HUES64 (cell line): ENCODE measurements around the gene NFILZ.

Experiments used
- H3K27ac ChIP-seq: 2 replicates; pipeline ENCODE4 v1.7.0; 2013; ENCODE audit warnings: low read depth, low read length, inconsistent platforms
- H3K27me3 ChIP-seq: 2 replicates; pipeline ENCODE4 v1.6.1; 2013; ENCODE audit warnings: mild to moderate bottlenecking, low read length; ENCODE audit not compliant: insufficient read depth
- H3K36me3 ChIP-seq: 2 replicates; pipeline ENCODE4 v1.6.1; 2013; ENCODE audit warnings: mild to moderate bottlenecking, low read length; ENCODE audit not compliant: insufficient read depth
- H3K4me1 ChIP-seq: 2 replicates; pipeline ENCODE4 v1.6.1; 2013; ENCODE audit warnings: mild to moderate bottlenecking, low read length, moderate library complexity; ENCODE audit not compliant: insufficient read depth
- H3K4me3 ChIP-seq: 2 replicates; pipeline ENCODE4 v1.5.1; 2013; ENCODE audit warnings: mild to moderate bottlenecking, low read length, moderate library complexity
- H3K9ac ChIP-seq: 2 replicates; pipeline ENCODE4 v1.6.1; 2013; ENCODE audit warnings: mild to moderate bottlenecking, low read depth, low read length
- H3K9me3 ChIP-seq: 2 replicates; pipeline ENCODE4 v1.6.1; 2013; ENCODE audit warnings: low read depth, low read length; ENCODE audit not compliant: insufficient read depth
- WGBS: fragments of 150-250, 120-280 bp; methylation state at CpG from one replicate; pipeline ENCODE4 v1.1.7; 2013; ENCODE audit warnings: missing lambda C conversion rate; 5-methylcytosine and 5-hydroxymethylcytosine counted together

Gene NFILZ

GRCh38 chr19:8642561-8642960 lies 12.1 kb downstream of the NFILZ start:
- H3K27ac ChIP-seq: no peak overlapping the region
- H3K9me3 ChIP-seq: no peaks in the 10 kb centered on the region
- H3K27me3 ChIP-seq: peaks cover 4% of the 10 kb centered on the region; the same call in 1 of the 2 replicates
- H3K4me1 ChIP-seq: 0 out of 2 replicates have a peak, but pooled peaks cover 3% of the 10 kb centered on the region
- no peak overlapping the region for H3K4me3 ChIP-seq
- WGBS: 86% methylated on average over 5 of the region's 5 CpGs
- no peak overlapping the region for H3K9ac ChIP-seq
- H3K36me3 ChIP-seq: no peaks in the 10 kb centered on the region

- H3K27ac ChIP-seq: no peak overlapping the region
- no peak overlapping the region for H3K4me3 ChIP-seq
- H3K9me3 ChIP-seq: no peaks in the 10 kb centered on the region
- 72% methylated on average over 7 of the region's 7 CpGs for WGBS
- H3K9ac ChIP-seq: no peak overlapping the region
- 0 out of 2 replicates have a peak, but pooled peaks cover 3% of the 10 kb centered on the region for H3K4me1 ChIP-seq
- no peaks in the 10 kb centered on the region for H3K36me3 ChIP-seq
- H3K27me3 ChIP-seq: peaks cover 4% of the 10 kb centered on the region; the same call in 1 of the 2 replicates
These were observed 13.6 kb downstream of the NFILZ start for GRCh38 chr19:8643860-8644653.

GRCh38 chr19:8648240-8648639 lies 17.8 kb downstream of the NFILZ start:
- no peaks in the 10 kb centered on the region for H3K36me3 ChIP-seq
- WGBS: 94% methylated on average over 5 of the region's 6 CpGs
- H3K27ac ChIP-seq: no peak overlapping the region
- H3K9ac ChIP-seq: no peak overlapping the region
- H3K4me3 ChIP-seq: no peak overlapping the region
- H3K27me3 ChIP-seq: no peaks in the 10 kb centered on the region
- no peaks in the 10 kb centered on the region for H3K4me1 ChIP-seq
- no peaks in the 10 kb centered on the region for H3K9me3 ChIP-seq

- Histone ChIP-seq H3K4me3 (peak overlapping the region; percentile 15; the same call in 1 of the 2 replicates), H3K9me3 (no peaks in the 10 kb centered on the region), H3K36me3 (no peaks in the 10 kb centered on the region), H3K27ac (no peak overlapping the region), H3K9ac (no peak overlapping the region), H3K4me1 (no peaks in the 10 kb centered on the region), H3K27me3 (no peaks in the 10 kb centered on the region)
- WGBS: 10% methylated on average over 14 of the region's 15 CpGs
These were observed 24.3 kb downstream of the NFILZ start for GRCh38 chr19:8654591-8655339.

- H3K27me3 ChIP-seq: no peaks in the 10 kb centered on the region
- no peak overlapping the region for H3K9ac ChIP-seq
- no peak overlapping the region for H3K27ac ChIP-seq
- WGBS: 80% methylated on average over 12 of the region's 12 CpGs
- H3K4me3 ChIP-seq: no peak overlapping the region
- no peaks in the 10 kb centered on the region for H3K9me3 ChIP-seq
- H3K36me3 ChIP-seq: no peaks in the 10 kb centered on the region
- H3K4me1 ChIP-seq: no peaks in the 10 kb centered on the region
These were observed 24.9 kb downstream of the NFILZ start for GRCh38 chr19:8655340-8655709.

GRCh38 chr19:8657869-8658268 lies 27.4 kb downstream of the NFILZ start:
- Histone ChIP-seq H3K4me3 (no peak overlapping the region), H3K36me3 (no peaks in the 10 kb centered on the region), H3K9ac (no peak overlapping the region), H3K27ac (no peak overlapping the region), H3K4me1 (no peaks in the 10 kb centered on the region), H3K27me3 (no peaks in the 10 kb centered on the region), H3K9me3 (no peaks in the 10 kb centered on the region)
- WGBS: 80% methylated on average over 5 of the region's 5 CpGs

- Histone ChIP-seq H3K4me1 (no peaks in the 10 kb centered on the region), H3K27ac (no peak overlapping the region), H3K9ac (no peak overlapping the region), H3K27me3 (no peaks in the 10 kb centered on the region), H3K4me3 (no peak overlapping the region), H3K9me3 (peaks cover under 1% of the 10 kb centered on the region; the same call in 1 of the 2 replicates), H3K36me3 (no peaks in the 10 kb centered on the region)
- WGBS: 83% methylated on average over 7 of the region's 7 CpGs
These were observed 29.5 kb downstream of the NFILZ start for GRCh38 chr19:8659905-8660304.

GRCh38 chr19:8662263-8662662 lies 31.8 kb downstream of the NFILZ start:
- Histone ChIP-seq H3K9me3 (peaks cover 4% of the 10 kb centered on the region; the same call in 1 of the 2 replicates), H3K4me1 (no peaks in the 10 kb centered on the region), H3K36me3 (no peaks in the 10 kb centered on the region), H3K27me3 (no peaks in the 10 kb centered on the region), H3K4me3 (no peak overlapping the region), H3K27ac (no peak overlapping the region), H3K9ac (no peak overlapping the region)
- 77% methylated on average over 4 of the region's 4 CpGs for WGBS

- H3K9ac ChIP-seq: no peak overlapping the region
- no peak overlapping the region for H3K4me3 ChIP-seq
- H3K36me3 ChIP-seq: no peaks in the 10 kb centered on the region
- H3K27ac ChIP-seq: no peak overlapping the region
- H3K27me3 ChIP-seq: no peaks in the 10 kb centered on the region
- no peaks in the 10 kb centered on the region for H3K4me1 ChIP-seq
- WGBS: 55% methylated on average over 22 of the region's 22 CpGs
- H3K9me3 ChIP-seq: peaks cover 4% of the 10 kb centered on the region; the same call in 1 of the 2 replicates
These were observed 33.7 kb downstream of the NFILZ start for GRCh38 chr19:8663920-8664670.

- WGBS: 78% methylated on average over 4 of the region's 4 CpGs
- Histone ChIP-seq H3K9ac (no peak overlapping the region), H3K4me1 (no peaks in the 10 kb centered on the region)
These were observed 34.2 kb downstream of the NFILZ start for GRCh38 chr19:8664671-8665057.

More at GRCh38 chr19:8664671-8665057, 34.2 kb downstream of the NFILZ start:
- Histone ChIP-seq H3K27ac (no peak overlapping the region), H3K4me3 (no peak overlapping the region), H3K9me3 (peaks cover 4% of the 10 kb centered on the region; the same call in 1 of the 2 replicates), H3K27me3 (no peaks in the 10 kb centered on the region), H3K36me3 (no peaks in the 10 kb centered on the region)
